GM12891 (cell line): Measurements from ENCODE around the gene KRT4.
"Not testable (repeated sequence)": the region's sequence is repeated elsewhere in the genome, so short reads cannot be mapped to it uniquely, and the experiment has no call there.

Experiments used
- DNase-seq: peaks from one replicate; pipeline ENCODE4 v3.0.0; 2011; ENCODE audit warnings: low spot score; ENCODE audit not compliant: insufficient read length
- FAIRE-seq: peaks from 2 replicates; lab custom pipeline; 2011; peaks lifted over from hg19 to GRCh38; lab: Jason Lieb, UNC
- PAX5 ChIP-seq: IDR thresholded peaks from 2 replicates; pipeline ENCODE4 v1.6.1; 2011; ENCODE audit warnings: low read length, moderate library complexity, mild to moderate bottlenecking; ENCODE audit not compliant: insufficient read depth, severe bottlenecking
- POLR2A ChIP-seq: IDR thresholded peaks from 2 replicates; pipeline ENCODE4 v1.6.1; 2011; ENCODE audit warnings: low read depth, low read length, control low read depth
- POLR2AphosphoS5 ChIP-seq: IDR thresholded peaks from 2 replicates; pipeline ENCODE4 v1.6.1; 2011; ENCODE audit warnings: low read depth, low read length, control low read depth
- POU2F2 ChIP-seq: IDR thresholded peaks from 2 replicates; pipeline ENCODE4 v1.6.1; 2011; ENCODE audit warnings: low read depth, mild to moderate bottlenecking, control low read depth, low read length, moderate library complexity
- SPI1 ChIP-seq: IDR thresholded peaks from 2 replicates; pipeline ENCODE4 v1.6.1; 2011; ENCODE audit warnings: low read depth, low read length, control low read depth
- TAF1 ChIP-seq: IDR thresholded peaks from 2 replicates; pipeline ENCODE4 v1.6.1; 2011; ENCODE audit warnings: low read depth, low read length, control low read depth

The KRT4 gene

DNA sequence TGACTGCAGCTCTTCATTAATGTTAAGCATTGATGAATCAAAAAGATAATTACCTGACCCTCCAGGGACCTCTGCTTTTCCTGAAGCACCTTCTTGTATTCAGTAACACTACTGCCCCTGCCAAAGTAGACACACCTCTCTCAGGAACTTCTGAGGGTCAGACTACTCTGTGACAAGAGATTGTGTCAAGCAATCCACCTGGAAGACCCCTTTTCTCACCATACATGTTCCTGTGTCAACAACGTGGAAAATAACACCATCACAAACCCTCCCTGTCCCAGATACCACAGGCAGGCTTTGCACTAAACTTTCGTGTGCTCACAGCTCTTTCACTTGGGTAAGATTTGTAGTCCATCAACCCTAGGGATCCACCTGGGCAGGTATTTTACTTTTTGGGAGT, 49.9 kb downstream of the KRT4 start:
- DNase-seq: no peak
- no peak for FAIRE-seq
- TF ChIP-seq TAF1: no peak

DNA sequence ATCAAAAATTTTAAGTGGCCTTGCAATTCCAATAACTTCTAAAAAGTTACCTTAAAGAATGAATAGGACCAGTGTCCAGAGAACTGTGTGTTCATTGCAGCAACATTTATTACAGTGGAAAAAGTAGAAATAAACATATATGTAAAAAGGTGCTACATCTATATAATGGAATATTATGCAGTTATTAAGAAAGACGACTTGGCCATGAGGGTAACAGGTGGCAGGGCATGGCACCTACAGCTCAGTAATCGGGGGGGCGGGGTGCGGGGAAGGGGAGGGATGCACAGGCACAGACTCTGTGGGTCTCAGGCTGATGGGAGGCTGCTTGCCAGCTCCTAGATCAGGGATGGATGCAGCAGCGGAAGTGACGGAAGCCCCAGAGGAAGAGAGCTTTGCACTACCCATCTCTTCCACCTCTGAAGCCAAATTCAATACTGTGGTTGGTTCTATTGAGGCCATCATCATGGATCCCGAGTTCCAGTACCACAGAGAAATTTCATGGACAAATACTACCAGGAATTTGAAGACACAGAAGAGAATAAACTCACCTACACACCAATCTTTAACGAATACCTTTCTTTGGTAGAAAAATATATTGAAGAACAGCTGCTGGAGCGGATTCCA, 50.8 kb downstream of the KRT4 start:
- FAIRE-seq: no peak
- no peak for TF ChIP-seq SPI1
- TF ChIP-seq PAX5: no peak
- TF ChIP-seq POLR2A: no peak
- TF ChIP-seq POU2F2: no peak
- TF ChIP-seq TAF1: no peak

GRCh38 chr12:52761802-52762201, 52.1 kb downstream of the KRT4 start:
- FAIRE-seq (no peak), DNase-seq (no peak)

More for the DNA sequence above, 50.8 kb downstream of the KRT4 start:
- no peak for DNase-seq

DNA sequence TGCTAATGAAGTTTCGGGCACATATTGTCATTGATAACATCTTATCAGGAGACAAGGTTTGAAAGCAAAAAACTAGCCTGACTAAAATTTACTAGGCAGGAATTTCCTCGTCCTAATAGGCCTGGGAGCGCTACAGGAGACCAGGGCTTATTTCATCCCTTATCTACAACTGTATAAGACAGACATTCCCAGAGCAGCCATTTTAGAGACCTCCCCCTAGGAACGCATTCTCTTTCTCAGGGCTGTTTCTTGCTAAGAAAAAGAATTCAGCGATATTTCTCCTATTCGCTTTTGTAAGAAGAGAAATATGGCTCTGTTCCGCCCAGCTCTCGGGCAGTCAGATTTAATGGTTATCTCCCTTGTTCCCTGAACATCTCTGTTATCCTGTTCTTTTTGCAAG, 52.7 kb downstream of the KRT4 start:
- DNase-seq, FAIRE-seq: not testable (repeated sequence)

More at GRCh38 chr12:52761802-52762201, 52.1 kb downstream of the KRT4 start:
- TF ChIP-seq TAF1 (no peak), POU2F2 (no peak), POLR2AphosphoS5 (no peak), POLR2A (no peak), SPI1 (no peak), PAX5 (no peak)

DNA sequence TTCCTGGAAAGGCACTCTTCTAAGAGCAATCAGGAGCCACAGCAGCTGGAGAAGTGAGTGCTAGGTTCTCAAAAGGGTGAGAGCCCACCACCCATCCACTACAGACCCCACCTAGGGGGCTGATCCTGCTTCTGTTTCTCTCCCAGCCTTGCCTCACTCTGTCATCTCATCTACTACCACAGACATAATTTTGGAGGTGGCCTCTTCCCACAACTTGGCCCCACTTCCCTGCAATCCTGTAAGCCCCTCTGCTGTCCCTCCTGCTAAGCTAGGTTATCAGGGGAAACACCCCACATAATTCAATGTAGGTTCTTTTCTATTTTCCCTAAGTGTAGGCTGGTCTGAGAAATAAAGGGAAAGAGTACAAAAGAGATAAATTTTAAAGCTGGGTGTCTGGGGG, 53.3 kb downstream of the KRT4 start:
- DNase-seq (no peak), FAIRE-seq (no peak)
- TF ChIP-seq POLR2A: no peak
- no peak for TF ChIP-seq POU2F2
- no peak for TF ChIP-seq TAF1

GRCh38 chr12:52759695-52760094, 54.2 kb downstream of the KRT4 start:
- TF ChIP-seq POU2F2: no peak
- no peak for TF ChIP-seq PAX5
- no peak for TF ChIP-seq TAF1
- no peak for TF ChIP-seq SPI1
- TF ChIP-seq POLR2A: no peak
- TF ChIP-seq POLR2AphosphoS5: no peak
- DNase-seq (no peak), FAIRE-seq (no peak)

DNA sequence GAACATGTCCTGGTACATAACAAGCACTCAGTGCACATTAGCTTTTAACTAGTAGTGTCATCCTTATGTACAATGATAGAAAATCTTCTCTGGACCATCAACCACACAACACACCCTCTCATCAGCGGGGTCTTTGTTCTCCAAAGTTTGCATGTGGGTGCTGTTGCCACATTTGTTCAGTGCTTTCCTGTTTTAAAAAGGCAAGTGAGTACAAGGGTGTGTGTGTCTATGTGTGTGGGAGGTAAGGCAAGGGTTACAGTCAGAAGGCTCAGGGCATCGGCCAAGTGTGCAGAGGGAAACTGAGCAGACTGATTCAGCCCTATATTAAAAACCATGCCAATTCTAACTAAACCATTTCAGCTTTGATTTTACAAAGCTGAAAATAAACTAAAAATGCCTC, 54.7 kb downstream of the KRT4 start:
- no peak for DNase-seq
- TF ChIP-seq POLR2A (no peak), SPI1 (no peak), POU2F2 (no peak), POLR2AphosphoS5 (no peak), TAF1 (no peak), PAX5 (no peak)
- no peak for FAIRE-seq

DNA sequence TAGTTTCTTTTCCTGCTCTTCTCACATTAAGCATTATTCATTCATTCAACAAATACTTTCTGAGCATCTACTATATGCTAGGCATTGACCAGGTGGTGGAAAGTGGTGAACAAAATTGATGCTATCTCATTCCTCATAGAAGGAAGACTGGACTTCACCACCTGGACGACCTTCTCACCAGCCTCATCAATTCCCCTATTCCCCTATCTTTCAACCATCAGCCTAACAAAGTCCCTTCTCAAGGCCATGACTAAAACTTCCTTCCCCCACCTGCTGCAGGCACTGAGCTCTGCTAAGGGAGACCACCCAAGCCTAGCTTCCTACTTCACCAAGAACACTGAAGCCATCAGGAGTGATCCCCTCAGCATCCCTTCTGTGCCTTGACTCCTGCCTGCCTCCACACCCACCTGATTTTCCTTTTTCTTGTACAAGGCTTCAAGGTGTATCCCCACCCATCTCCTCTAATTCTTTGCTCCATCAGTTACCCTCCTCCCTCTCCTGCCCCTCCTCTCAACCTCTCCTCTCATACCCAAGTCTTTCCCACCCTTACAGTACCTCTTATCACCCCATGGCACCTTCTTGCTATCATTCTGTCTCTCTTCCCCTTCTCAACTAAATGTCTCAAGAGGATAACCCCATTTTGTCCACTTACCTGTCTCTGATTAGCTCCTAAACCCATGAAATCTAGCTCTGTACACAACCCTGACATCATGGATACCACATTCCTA, 56.3 kb downstream of the KRT4 start:
- TF ChIP-seq POLR2AphosphoS5: no peak
- no peak for TF ChIP-seq SPI1
- TF ChIP-seq TAF1: no peak
- TF ChIP-seq POU2F2: no peak
- TF ChIP-seq POLR2A: no peak
- no peak for TF ChIP-seq PAX5
- DNase-seq (no peak), FAIRE-seq (no peak)
